ENCODE results near the gene SHCBP1. TPM values are rescaled to one million over a fixed set of nuclear protein-coding genes. Genes with fewer than 3 reads are reported as not detected.

SHCBP1 gene
- total RNA-seq, 1 donor from 2014 or later, result 2.1 TPM

DNA sequence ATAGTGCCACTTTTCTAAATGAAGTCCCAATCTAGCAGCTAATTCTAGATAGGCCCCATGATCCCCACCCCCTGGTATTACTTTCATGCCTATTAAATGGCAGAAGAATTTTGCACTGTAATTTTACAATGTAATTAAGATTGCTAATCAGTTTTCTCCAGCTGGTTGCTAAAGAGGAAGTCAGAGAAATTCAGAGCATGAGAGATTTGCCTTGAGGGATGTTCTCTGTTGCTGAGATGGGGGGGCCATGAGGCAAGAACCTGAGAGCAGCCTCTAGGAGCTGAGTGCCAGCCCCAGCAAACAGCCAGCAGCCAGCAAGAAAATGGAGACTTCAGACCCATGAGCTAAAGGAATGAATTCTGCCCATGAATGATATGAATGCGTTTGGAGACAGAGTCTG is 38.9 kb downstream of the SHCBP1 start:
- Histone ChIP-seq H3K36me3 (no peaks in the 10 kb centered on the region), H3K27me3 (ENCODE audit: low read depth) (no peaks in the 10 kb centered on the region), H3K27ac (no peak overlapping the region), H3K4me1 (no peaks in the 10 kb centered on the region), H3K4me3 (no peak overlapping the region), H3K9me3 (peaks cover 10% of the 10 kb centered on the region)
- ATAC-seq (no peak), DNase-seq (no peak)
- intact Hi-C loops (cut with DNase I), result no loop called here
- no peak for TF ChIP-seq CTCF (IDR thresholded peaks at IDR 0.05)

DNA sequence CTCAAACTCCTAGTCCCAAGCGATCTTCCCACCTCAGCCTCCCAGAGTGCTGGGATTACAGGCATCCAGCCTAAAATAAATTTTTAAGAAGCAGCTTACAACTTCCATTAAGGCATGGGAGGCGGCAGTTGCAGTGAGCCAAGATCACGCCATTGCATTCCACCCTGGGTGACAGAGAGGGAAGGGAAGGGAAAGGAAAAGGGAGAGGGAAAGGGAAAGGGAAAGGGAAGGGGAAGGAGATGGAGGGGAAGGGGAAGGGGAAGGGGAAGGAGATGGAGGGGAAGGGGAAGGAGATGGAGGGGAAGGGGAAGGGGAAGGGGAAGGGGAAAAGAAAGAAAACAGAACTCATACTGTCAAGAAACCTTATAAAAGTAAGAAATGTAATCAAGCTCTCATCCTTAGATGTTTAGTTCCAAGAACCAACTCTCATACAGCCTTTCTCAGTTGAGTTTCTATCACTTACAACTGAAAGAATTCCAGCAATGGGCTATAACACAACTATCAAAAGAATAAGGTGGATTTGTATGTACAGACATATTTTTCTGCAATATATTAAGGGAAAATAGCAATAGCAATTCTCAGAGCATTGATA is 43.1 kb downstream of the SHCBP1 start:
- no peak for ATAC-seq
- Histone ChIP-seq H3K36me3 (no peaks in the 10 kb centered on the region), H3K27ac (no peak overlapping the region), H3K9me3 (no peaks in the 10 kb centered on the region), H3K27me3 (ENCODE audit: low read depth) (peaks cover 3% of the 10 kb centered on the region), H3K4me3 (no peak overlapping the region), H3K4me1 (no peaks in the 10 kb centered on the region)
- intact Hi-C loops (cut with DNase I), result no loop called here
- no peak for TF ChIP-seq CTCF (IDR thresholded peaks at IDR 0.05)
- DNase-seq, result no peak

GRCh38 chr16:46573834-46574159 is 47.4 kb downstream of the SHCBP1 start:
- intact Hi-C loops (cut with DNase I), result no loop called here
- no peak for TF ChIP-seq CTCF (IDR thresholded peaks at IDR 0.05)
- Histone ChIP-seq H3K36me3 (no peaks in the 10 kb centered on the region), H3K27me3 (ENCODE audit: low read depth) (peaks cover 9% of the 10 kb centered on the region), H3K9me3 (no peaks in the 10 kb centered on the region), H3K4me3 (no peak overlapping the region), H3K27ac (no peak overlapping the region), H3K4me1 (no peaks in the 10 kb centered on the region)
- no peak for DNase-seq
- no peak for ATAC-seq

DNA sequence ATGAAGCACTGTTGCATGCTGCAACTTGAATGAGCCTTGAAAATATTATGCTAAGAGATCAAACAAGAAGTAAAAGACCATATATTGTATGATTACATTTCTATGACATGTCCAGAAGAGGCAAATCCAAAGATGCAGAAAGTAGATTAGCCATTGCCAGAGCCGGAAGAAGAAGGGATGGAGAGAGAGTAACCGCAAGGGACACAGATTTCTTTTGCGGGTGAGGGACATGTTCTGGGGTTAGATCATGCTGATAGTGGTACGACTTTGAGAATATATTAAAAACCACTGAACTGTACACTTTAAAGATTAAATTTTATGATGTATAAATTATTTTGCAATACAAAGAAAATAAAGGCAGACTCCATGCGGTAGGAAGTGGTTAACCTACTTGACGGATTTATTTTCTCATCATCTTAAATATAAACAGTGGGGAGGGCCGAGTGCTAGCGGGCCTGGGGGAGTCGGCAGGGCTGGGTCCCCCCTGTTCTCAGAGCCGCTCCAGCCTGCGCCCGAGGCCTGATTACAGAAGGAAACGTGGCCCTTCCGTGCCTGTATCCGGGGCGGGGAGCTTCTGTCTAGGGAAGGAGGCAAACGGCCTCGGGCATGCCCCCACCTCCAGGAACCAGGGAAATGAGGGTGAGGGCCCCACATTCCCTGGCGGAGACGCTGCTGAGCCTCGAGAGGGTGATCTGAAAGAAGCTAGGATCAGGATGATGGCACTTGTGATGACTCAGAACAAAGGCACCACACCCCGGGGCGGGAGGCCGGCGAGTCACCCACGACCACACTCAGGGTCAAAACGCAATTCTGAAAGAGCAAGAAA is 48.0 kb downstream of the SHCBP1 start:
- ATAC-seq, result no peak
- no peak overlapping the region for H3K27ac ChIP-seq
- H3K9me3 ChIP-seq, result no peaks in the 10 kb centered on the region
- no peaks in the 10 kb centered on the region for H3K4me1 ChIP-seq
- H3K4me3 ChIP-seq, result no peak overlapping the region
- no peak for DNase-seq
- no peaks in the 10 kb centered on the region for H3K36me3 ChIP-seq
- intact Hi-C loops (cut with DNase I), result no loop called here
- no peak for TF ChIP-seq CTCF (IDR thresholded peaks at IDR 0.05)
- peaks cover 9% of the 10 kb centered on the region for H3K27me3 ChIP-seq (ENCODE audit: low read depth)

- no peak overlapping the region for H3K4me3 ChIP-seq
- H3K4me1 ChIP-seq, result no peaks in the 10 kb centered on the region
- DNase-seq, result no peak
- no peak for TF ChIP-seq CTCF (IDR thresholded peaks at IDR 0.05)
- no peak overlapping the region for H3K27ac ChIP-seq
- no peaks in the 10 kb centered on the region for H3K9me3 ChIP-seq
- no peak for ATAC-seq
- peaks cover 9% of the 10 kb centered on the region for H3K27me3 ChIP-seq (ENCODE audit: low read depth)
- intact Hi-C loops (cut with DNase I), result no loop called here
- no peaks in the 10 kb centered on the region for H3K36me3 ChIP-seq
Observed at GRCh38 chr16:46569231-46569735, 51.9 kb downstream of the SHCBP1 start.
